Esophagus squamous epithelium (tissue), 5 donors: ENCODE measurements around the gene ADAMTS9. TPM values are rescaled to one million over a fixed set of nuclear protein-coding genes. Genes with fewer than 3 reads are reported as not detected.

Experiments
- DNase-seq: peaks from one replicate; lab custom pipeline; 2025; lab: John Stamatoyannopoulos, UW
- H3K27ac ChIP-seq, 4 donors: fragments of 200-600 bp; sonication (generic); one replicate each; pipeline ENCODE4 v1.5.1; 2016 to 2019; ENCODE audit warnings: mild to moderate bottlenecking in 1 of 4
- H3K27me3 ChIP-seq, 4 donors: fragments of 200-600 bp; sonication (generic); 1 replicate in 3 of 4; 2 replicates in 1 of 4; pipeline versions ENCODE4 v1.5.1 to v1.6.0; 2017 to 2021; ENCODE audit warnings: antibody characterized with exemption in 1 of 4
- H3K36me3 ChIP-seq, 3 donors: fragments of 200-600 bp; sonication (generic); one replicate each; pipeline ENCODE4 v1.5.1; 2016 to 2019
- H3K4me1 ChIP-seq, 3 donors: fragments of 200-600 bp; sonication (generic); one replicate each; pipeline ENCODE4 v1.5.1; 2017 to 2019
- H3K4me3 ChIP-seq, 4 donors: fragments of 200-600 bp; sonication (generic); 1 replicate in 3 of 4; 2 replicates in 1 of 4; pipeline ENCODE4 v1.5.1; 2016 to 2019; ENCODE audit warnings: mild to moderate bottlenecking in 2 of 4, moderate library complexity in 1 of 4
- H3K9me3 ChIP-seq, 3 donors: fragments of 200-600 bp; sonication (generic); one replicate each; pipeline ENCODE4 v1.5.1; 2016 to 2019
- CTCF ChIP-seq, 6 experiments: fragments of 450-650 bp in 4 of 6; fragments of 200-600 bp in 2 of 6; sonication (generic) in 2 of 6; IDR thresholded peaks; one replicate each; pipeline ENCODE4 v1.5.1; 2016 to 2019; ENCODE audit warnings: antibody characterized with exemption in 6 of 6, mild to moderate bottlenecking in 4 of 6, moderate library complexity in 4 of 6
- POLR2A ChIP-seq, 4 donors: fragments of 450-650 bp; IDR thresholded peaks; one replicate each; pipeline ENCODE4 v1.6.1; 2017; ENCODE audit warnings: antibody characterized with exemption in 4 of 4, mild to moderate bottlenecking in 4 of 4, moderate library complexity in 3 of 4
- WGBS, 2 donors: methylation state at CpG; one replicate each; pipeline ENCODE4 v1.1.5; 2018; 5-methylcytosine and 5-hydroxymethylcytosine counted together
- intact Hi-C: fragments of 100-400 bp; cut with DNase I; formaldehyde crosslinking; loops from one replicate; pipeline ENCODE4 v1.15.0; 2022
- total RNA-seq, 4 donors: library from RNA; depleted of rRNA; stranded (reverse); fragments of >200 nt; gene quantifications; one replicate each; pipeline ENCODE4 v1.1.0, GENCODE V29; 2016
- donor health status: DM: yes; HTN: yes; CAD: no.

ADAMTS9 gene
- total RNA-seq: 10 to 100 TPM in 1 of 4 donors, 1 to 10 TPM in 3; 3.1 to 15.1 (median 5.9) TPM

GRCh38 chr3:64687781-64688604 is at the start of gene ADAMTS9:
ADAMTS9 (minus strand) TSS chr3:64688000; CDS start chr3:64687657, 343 bp downstream.
- no peaks in the 10 kb centered on the region for H3K36me3 ChIP-seq
- WGBS, 2 donors: 1 to 6% methylated on average over 24 to 28 of the region's 60 CpGs
- TF ChIP-seq CTCF (IDR thresholded peaks at IDR 0.05) (no peak), POLR2A (IDR thresholded peaks at IDR 0.05) (peak in 2 of 4 donors; percentile 57 to 65)
- peak within 1 kb of the TSS; percentile 44 to 70 (median 60) for H3K4me3 ChIP-seq
- peak within 1 kb of the TSS; percentile 82 to 96 (median 87) for H3K27ac ChIP-seq
- H3K27me3 ChIP-seq: peaks cover 0 to 70% (median 0%) of the 10 kb centered on the region in 4 donors
- intact Hi-C loops: loop anchor here (10.0 kb wide), 1 partner anchor 153 kb away; no protein-coding TSS in a partner anchor
- no peak for DNase-seq
- H3K9me3 ChIP-seq: no peaks in the 10 kb centered on the region
- peaks cover 0 to 69% (median 0%) of the 10 kb centered on the region in 3 donors for H3K4me1 ChIP-seq

- 86 to 90% methylated on average over 1 of the region's 1 CpG for WGBS, 2 donors
These were observed 44.8 kb upstream of the ADAMTS9 start for GRCh38 chr3:64732576-64732975.

GRCh38 chr3:64730681-64731080 is 42.9 kb upstream of the ADAMTS9 start:
- DNase-seq: no peak
- Histone ChIP-seq H3K4me3 (no peak overlapping the region), H3K9me3 (no peaks in the 10 kb centered on the region), H3K27me3 (no peaks in the 10 kb centered on the region), H3K27ac (no peak overlapping the region), H3K36me3 (no peaks in the 10 kb centered on the region), H3K4me1 (peaks cover 0 to 8% (median 0%) of the 10 kb centered on the region in 3 donors)
- intact Hi-C loops: no loop called here
- no peak for TF ChIP-seq POLR2A (IDR thresholded peaks at IDR 0.05)
- no peak for TF ChIP-seq CTCF (IDR thresholded peaks at IDR 0.05)
- WGBS, 2 donors: 49 to 62% methylated on average over 3 of the region's 3 CpGs

More at GRCh38 chr3:64732576-64732975, 44.8 kb upstream of the ADAMTS9 start:
- H3K27ac ChIP-seq: no peak overlapping the region
- intact Hi-C loops: no loop called here
- H3K4me3 ChIP-seq: no peak overlapping the region
- no peaks in the 10 kb centered on the region for H3K9me3 ChIP-seq
- no peaks in the 10 kb centered on the region for H3K27me3 ChIP-seq
- peaks cover 0 to 8% (median 0%) of the 10 kb centered on the region in 3 donors for H3K4me1 ChIP-seq
- no peak for DNase-seq
- TF ChIP-seq POLR2A (IDR thresholded peaks at IDR 0.05): no peak
- H3K36me3 ChIP-seq: no peaks in the 10 kb centered on the region

- DNase-seq: no peak
- intact Hi-C loops: no loop called here
- no peaks in the 10 kb centered on the region for H3K27me3 ChIP-seq
- H3K36me3 ChIP-seq: no peaks in the 10 kb centered on the region
- no peaks in the 10 kb centered on the region for H3K9me3 ChIP-seq
- H3K4me3 ChIP-seq: no peak overlapping the region
- WGBS, 2 donors: 57 to 71% methylated on average over 4 to 6 of the region's 8 CpGs
- TF ChIP-seq POLR2A (IDR thresholded peaks at IDR 0.05) (no peak), CTCF (IDR thresholded peaks at IDR 0.05) (no peak)
- H3K27ac ChIP-seq: no peak overlapping the region
- H3K4me1 ChIP-seq: peaks cover 0 to 8% (median 0%) of the 10 kb centered on the region in 3 donors
These were observed 41.2 kb upstream of the ADAMTS9 start for GRCh38 chr3:64728994-64729393.

- WGBS, 2 donors: 43 to 71% methylated on average over 4 of the region's 4 CpGs
- TF ChIP-seq POLR2A (IDR thresholded peaks at IDR 0.05) (no peak), CTCF (IDR thresholded peaks at IDR 0.05) (no peak)
- no peaks in the 10 kb centered on the region for H3K9me3 ChIP-seq
These were observed 40.6 kb upstream of the ADAMTS9 start for GRCh38 chr3:64728428-64728827.

More at GRCh38 chr3:64728428-64728827, 40.6 kb upstream of the ADAMTS9 start:
- no peaks in the 10 kb centered on the region for H3K36me3 ChIP-seq
- intact Hi-C loops: no loop called here
- no peak overlapping the region for H3K27ac ChIP-seq
- H3K4me1 ChIP-seq: peaks cover 0 to 8% (median 0%) of the 10 kb centered on the region in 3 donors
- no peak for DNase-seq
- H3K4me3 ChIP-seq: no peak overlapping the region
- H3K27me3 ChIP-seq: no peaks in the 10 kb centered on the region
